ENCODE results near the gene UFSP2. TPM values are rescaled to one million over a fixed set of nuclear protein-coding genes. Genes with fewer than 3 reads are reported as not detected.

UFSP2 gene
- total RNA-seq, 1 donor from 2014 or later = 8.6 TPM

DNA sequence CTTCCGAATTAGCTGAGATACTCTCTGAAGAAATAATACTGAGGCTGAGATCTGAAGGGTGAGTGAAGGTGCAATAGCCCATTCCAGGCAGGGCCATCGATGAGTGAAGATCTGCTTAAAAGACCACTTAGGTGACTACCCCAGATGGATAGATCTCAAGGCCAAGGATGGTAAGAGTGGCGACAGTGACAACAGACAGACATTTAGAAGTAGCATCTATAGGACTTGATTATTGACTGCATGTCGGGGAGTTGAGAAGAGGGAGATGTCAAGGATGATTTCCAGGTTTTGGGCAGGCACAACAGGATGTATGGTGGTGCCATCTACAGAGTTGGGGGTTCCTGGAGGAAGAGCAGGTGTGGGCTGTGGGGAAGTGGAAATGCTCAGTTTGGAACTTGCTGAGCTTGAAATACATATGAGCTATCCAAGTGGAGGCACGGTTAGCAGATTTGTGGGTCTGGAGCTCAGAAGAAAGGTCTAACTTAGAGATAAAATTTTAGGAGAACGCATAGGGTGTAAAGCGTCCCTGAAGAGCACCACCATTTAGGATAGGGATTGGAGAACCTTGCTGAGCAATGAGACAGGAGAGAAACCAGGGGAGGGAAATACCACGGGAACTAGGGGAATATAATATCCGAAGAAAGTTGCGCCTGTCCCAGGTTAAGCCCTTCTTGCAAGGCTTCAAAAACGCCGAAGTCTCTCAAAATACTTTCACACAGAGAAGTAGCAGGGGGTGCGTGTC lies 688 bp downstream of the UFSP2 start:
- intact Hi-C loops (cut with DNase I) = loop anchor here (1.0 to 10.0 kb wide), 5 partner anchors 29 to 1023 kb away; partner anchors contain the start of genes ANKRD37, CCDC110, CFAP97 and SNX25
- no peak for TF ChIP-seq CTCF (IDR thresholded peaks at IDR 0.05)
- H3K27me3 ChIP-seq = no peaks in the 10 kb centered on the region
- no peak for DNase-seq (ENCODE audit: low spot score in 2 of 2)
- peak overlapping the region; percentile 66 to 80 for H3K4me3 ChIP-seq
- no peaks in the 10 kb centered on the region for H3K36me3 ChIP-seq
- H3K9me3 ChIP-seq = no peaks in the 10 kb centered on the region
- peak overlapping the region; percentile 88 to 96 for H3K27ac ChIP-seq
- peaks cover 0 to 17% of the 10 kb centered on the region in 2 donors for H3K4me1 ChIP-seq

GRCh38 chr4:185421366-185422124 lies 4.2 kb downstream of the UFSP2 start:
- TF ChIP-seq CTCF (IDR thresholded peaks at IDR 0.05) = no peak
- Histone ChIP-seq H3K27me3 (no peaks in the 10 kb centered on the region), H3K27ac (no peak overlapping the region), H3K4me3 (no peak overlapping the region), H3K4me1 (peaks cover 0 to 17% of the 10 kb centered on the region in 2 donors), H3K9me3 (no peaks in the 10 kb centered on the region), H3K36me3 (peaks cover 14 to 16% of the 10 kb centered on the region in 2 donors)
- DNase-seq (ENCODE audit: low spot score in 2 of 2) = no peak
- intact Hi-C loops (cut with DNase I) = loop anchor here (10.0 kb wide), 1 partner anchor 217 kb away; the partner anchor contains the start of genes CFAP97 and SNX25

- intact Hi-C loops (cut with DNase I) = no loop called here
- DNase-seq (ENCODE audit: low spot score in 2 of 2) = no peak
- H3K4me3 ChIP-seq = no peak overlapping the region
- H3K36me3 ChIP-seq = peaks cover 21 to 38% of the 10 kb centered on the region in 2 donors
- no peaks in the 10 kb centered on the region for H3K9me3 ChIP-seq
- H3K4me1 ChIP-seq = peaks cover 7% of the 10 kb centered on the region in 2 donors
- no peaks in the 10 kb centered on the region for H3K27me3 ChIP-seq
- no peak for TF ChIP-seq CTCF (IDR thresholded peaks at IDR 0.05)
- H3K27ac ChIP-seq = no peak overlapping the region
Observed at GRCh38 chr4:185416955-185417354, 8.8 kb downstream of the UFSP2 start.

- no peak for TF ChIP-seq CTCF (IDR thresholded peaks at IDR 0.05)
- H3K4me3 ChIP-seq = no peak overlapping the region
- no peaks in the 10 kb centered on the region for H3K27me3 ChIP-seq
- DNase-seq (ENCODE audit: low spot score in 2 of 2) = peak in 1 of 2 donors; percentile 66
- H3K4me1 ChIP-seq = peaks cover 0 to 7% of the 10 kb centered on the region in 2 donors
- H3K27ac ChIP-seq = peak overlapping the region; percentile 45 to 81
- peaks cover 17 to 61% of the 10 kb centered on the region in 2 donors for H3K36me3 ChIP-seq
- intact Hi-C loops (cut with DNase I) = no loop called here
- H3K9me3 ChIP-seq = no peaks in the 10 kb centered on the region
Observed at GRCh38 chr4:185412412-185412811, 13.4 kb downstream of the UFSP2 start.

GRCh38 chr4:185411849-185412248 lies 13.9 kb downstream of the UFSP2 start:
- no peaks in the 10 kb centered on the region for H3K9me3 ChIP-seq
- no peak for DNase-seq (ENCODE audit: low spot score in 2 of 2)
- intact Hi-C loops (cut with DNase I) = no loop called here
- H3K27ac ChIP-seq = peak overlapping the region; percentile 45 to 81
- TF ChIP-seq CTCF (IDR thresholded peaks at IDR 0.05) = no peak
- peaks cover 12 to 60% of the 10 kb centered on the region in 2 donors for H3K36me3 ChIP-seq
- no peaks in the 10 kb centered on the region for H3K27me3 ChIP-seq
- no peak overlapping the region for H3K4me3 ChIP-seq
- peaks cover 0 to 7% of the 10 kb centered on the region in 2 donors for H3K4me1 ChIP-seq
